Stimulated activated CD4-positive, alpha-beta T cell treated with anti-CD3 and anti-CD28 coated beads, Interleukin-4, amount 100 ng/mL, for 4 hours (primary cell): ENCODE data around the gene ENG.
A peak's percentile ranks its signal among the peaks of the same experiment; 100 is the strongest.

Experiments
- DNase-seq, 2 experiments: peaks; one replicate each; pipeline ENCODE4 v3.0.0-alpha.2; 2020

ENG gene

GRCh38 chr9:127772603-127773002, 81.9 kb downstream of the ENG start:
- no peak for DNase-seq

DNA sequence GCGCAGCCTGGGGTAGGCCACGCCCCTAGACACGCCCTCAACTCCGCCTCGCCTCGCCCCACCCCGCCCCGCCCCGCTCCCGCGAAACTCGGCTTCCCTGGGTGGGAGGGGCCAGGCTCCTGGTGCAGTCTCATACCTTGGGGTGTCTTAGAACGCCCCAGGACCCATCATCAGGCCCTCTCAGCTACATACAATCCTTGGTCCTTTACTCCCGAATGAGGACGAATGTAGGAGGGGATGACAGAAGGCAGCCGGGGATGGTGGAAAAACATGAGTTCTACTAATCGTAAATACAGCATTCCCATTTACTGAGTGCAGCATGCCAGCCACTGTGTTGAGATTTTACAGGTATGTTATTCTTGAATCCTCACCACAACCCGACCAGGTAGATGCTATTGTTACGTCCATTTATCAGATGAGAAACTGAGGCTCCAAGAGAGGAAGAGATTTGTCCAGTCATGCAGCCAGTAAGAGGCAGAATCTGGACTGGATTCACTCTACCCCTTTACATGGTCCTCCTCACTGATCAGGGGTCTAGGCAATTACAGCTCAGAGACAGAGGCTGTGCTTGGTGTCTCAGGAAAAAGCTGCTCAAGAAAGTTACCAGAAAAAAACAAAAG, 82.8 kb downstream of the ENG start:
- DNase-seq = no peak

DNA sequence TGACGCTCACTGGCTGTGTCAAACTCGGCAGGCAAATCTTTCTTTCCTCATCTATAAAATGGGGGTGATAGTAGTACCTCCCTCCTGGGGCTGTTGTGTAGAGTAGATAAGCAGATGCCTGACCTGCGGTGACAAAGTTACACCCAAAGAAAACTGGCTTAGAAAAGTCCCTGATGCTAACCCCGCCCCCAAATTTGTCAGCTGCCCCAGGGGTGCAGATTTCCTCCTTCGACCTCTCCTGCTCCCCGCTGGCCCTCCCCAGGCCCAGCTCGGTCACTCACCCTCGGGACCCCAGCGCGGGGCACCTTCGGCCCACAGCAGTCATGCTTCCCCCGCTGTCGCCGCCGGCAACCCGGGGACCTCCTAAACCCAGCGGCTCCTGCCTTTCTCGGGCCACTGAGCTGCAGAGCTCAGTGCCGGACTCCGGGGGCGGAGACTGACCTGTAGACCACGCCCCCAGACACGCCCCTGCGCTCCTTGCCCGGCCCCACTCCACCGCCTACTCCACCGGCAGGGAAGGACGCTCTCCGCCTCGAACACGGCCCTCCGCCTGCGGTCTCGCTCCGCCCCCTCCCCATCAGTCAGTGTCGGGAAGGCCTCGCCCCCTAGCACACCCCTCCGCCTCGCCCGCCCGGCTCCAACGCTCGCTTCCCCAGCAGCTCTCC, 83.4 kb downstream of the ENG start:
- peak; percentile 95 to 97 for DNase-seq

DNA sequence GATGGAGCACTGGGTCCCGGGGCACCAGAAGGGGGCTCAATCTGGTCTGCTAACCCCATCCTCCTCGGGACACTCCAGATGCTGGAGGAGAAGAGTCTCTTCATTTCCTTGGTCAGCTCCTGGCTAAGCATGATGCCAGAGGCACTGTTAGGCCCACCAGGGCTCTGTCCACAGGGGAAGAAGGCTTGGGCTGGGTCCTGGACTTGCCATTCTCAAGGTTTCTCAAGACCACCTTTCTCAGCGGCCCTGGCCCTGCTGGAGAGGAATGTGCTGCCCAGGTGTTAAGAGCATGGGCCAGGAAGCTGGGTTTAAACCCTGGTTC, 83.9 kb downstream of the ENG start:
- DNase-seq = no peak

- no peak for DNase-seq
Observed at GRCh38 chr9:127769929-127770582, 84.4 kb downstream of the ENG start.

GRCh38 chr9:127769101-127769500, 85.4 kb downstream of the ENG start:
- DNase-seq = no peak

GRCh38 chr9:127768698-127769097, 85.8 kb downstream of the ENG start:
- DNase-seq = no peak

- no peak for DNase-seq
Observed at GRCh38 chr9:127767909-127768331, 86.5 kb downstream of the ENG start.

GRCh38 chr9:127767410-127767809, 87.0 kb downstream of the ENG start:
- no peak for DNase-seq

DNA sequence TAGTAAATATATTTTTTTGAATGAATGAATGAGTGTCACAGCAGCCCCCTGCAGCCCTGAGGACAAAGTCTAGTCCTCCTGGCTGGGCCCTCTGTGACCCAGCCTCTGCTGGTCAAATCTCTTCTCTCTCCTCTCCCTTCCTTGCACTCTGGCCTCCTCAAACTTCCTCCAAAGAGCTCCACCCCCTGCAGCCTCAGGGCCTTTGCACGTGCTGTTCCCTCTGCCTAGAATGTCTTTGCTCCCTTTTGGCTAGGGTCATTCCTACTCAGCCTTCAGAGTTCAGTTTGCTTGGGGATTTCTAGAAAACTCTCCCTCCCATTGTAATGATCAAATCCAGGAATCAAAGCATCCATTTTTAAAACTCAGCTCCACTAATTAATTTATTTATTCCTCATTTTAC, 89.0 kb downstream of the ENG start:
- DNase-seq = no peak
